Right cardiac atrium (tissue), 5 donors: ENCODE measurements around the gene CLEC3B. TPM values are rescaled to one million over a fixed set of nuclear protein-coding genes. Genes with fewer than 3 reads are reported as not detected.

Experiments
- ATAC-seq, 2 donors: fragments of 200-7000 bp; cut with Tn5 transposase; one replicate each; pipeline versions ENCODE4 v1.8.0 to v1.9.1; 2020; ENCODE audit warnings: moderate library complexity in 2 of 2, mild to moderate bottlenecking in 1 of 2
- DNase-seq, 3 donors: peaks; one replicate each; pipeline ENCODE4 v3.0.0-alpha.2; 2020
- H3K27ac ChIP-seq: one replicate; pipeline ENCODE4 v1.5.1; 2013; ENCODE audit warnings: mild to moderate bottlenecking, low read length, control low read depth, moderate library complexity
- H3K27me3 ChIP-seq: one replicate; pipeline ENCODE4 v1.6.1; 2013; ENCODE audit not compliant: control insufficient read depth, insufficient read depth
- H3K4me1 ChIP-seq: one replicate; pipeline ENCODE4 v1.6.1; 2013; ENCODE audit warnings: low read length; ENCODE audit not compliant: control insufficient read depth, insufficient read depth
- H3K4me3 ChIP-seq: one replicate; pipeline ENCODE4 v1.5.1; 2013; ENCODE audit warnings: low read length, control low read depth
- H3K9me3 ChIP-seq: one replicate; pipeline ENCODE4 v1.6.1; 2013; ENCODE audit warnings: low read length; ENCODE audit not compliant: control insufficient read depth
- WGBS: extraction: QIAGEN DNeasy Blood & Tissue Kit; methylation state at CpG from one replicate; pipeline ENCODE4 v1.1.7; 2013; 5-methylcytosine and 5-hydroxymethylcytosine counted together
- intact Hi-C, 4 donors: fragments of 100-400 bp; cut with DNase I; formaldehyde crosslinking; loops; one replicate each; pipeline versions ENCODE4 v1.11.0 to v1.14.0; 2022 to 2023
- polyA plus RNA-seq: library from polyadenylated mRNA; stranded (reverse); fragments of 200-250 nt; gene quantifications from one replicate; pipeline ENCODE4 v1.2.3, GENCODE V29; 2013
- total RNA-seq, 4 donors: library from RNA; stranded (reverse); fragmentation: NEBNext Ultra II Directional; extraction: Animal tissue kit (Norgen Biotek cat#: 25700); gene quantifications; one replicate each; pipeline ENCODE4 v1.2.1, GENCODE V29; 2021
- donor health status: healthy with polysubstance abuse.
- donor health status: DM: no; HTN: yes; CAD: no.
- donor health status: DM: no; HTN: no; CAD: no.
- donor health status: DM: no; HTN: yes; CAD: no; lungs with severe emphysema.
- donor health status: DM: yes; HTN: yes; CAD: no.

CLEC3B gene
- total and polyA plus RNA-seq, 5 donors: 133 to 451 (median 169) TPM

DNA sequence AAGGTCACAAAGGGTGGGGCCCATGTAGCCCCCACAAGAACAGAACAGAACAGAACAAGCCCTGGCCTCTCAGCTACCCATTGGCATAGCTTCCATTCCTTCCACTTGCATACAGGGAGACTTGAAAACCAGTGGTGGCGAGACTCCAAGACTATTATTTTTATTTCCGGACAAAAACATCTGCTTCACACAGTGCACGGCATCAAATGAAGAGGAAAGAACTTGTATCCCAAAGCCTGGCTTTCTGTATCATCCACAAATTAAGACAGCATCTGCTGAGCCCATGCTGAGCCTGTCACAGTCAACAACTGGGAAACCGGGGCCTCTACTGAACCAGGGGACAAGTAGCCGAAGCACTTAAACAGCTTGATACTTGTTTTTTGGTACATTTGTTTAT, 56.0 kb downstream of the CLEC3B start:
- intact Hi-C loops: no loop called here
- H3K27me3 ChIP-seq: no peaks in the 10 kb centered on the region
- H3K27ac ChIP-seq: no peak overlapping the region
- ATAC-seq (peak in 1 of 2 donors; percentile 66), DNase-seq (no peak)
- H3K4me3 ChIP-seq: no peak overlapping the region
- H3K4me1 ChIP-seq: no peaks in the 10 kb centered on the region
- no peaks in the 10 kb centered on the region for H3K9me3 ChIP-seq
- 57% methylated on average over 5 of the region's 5 CpGs for WGBS

DNA sequence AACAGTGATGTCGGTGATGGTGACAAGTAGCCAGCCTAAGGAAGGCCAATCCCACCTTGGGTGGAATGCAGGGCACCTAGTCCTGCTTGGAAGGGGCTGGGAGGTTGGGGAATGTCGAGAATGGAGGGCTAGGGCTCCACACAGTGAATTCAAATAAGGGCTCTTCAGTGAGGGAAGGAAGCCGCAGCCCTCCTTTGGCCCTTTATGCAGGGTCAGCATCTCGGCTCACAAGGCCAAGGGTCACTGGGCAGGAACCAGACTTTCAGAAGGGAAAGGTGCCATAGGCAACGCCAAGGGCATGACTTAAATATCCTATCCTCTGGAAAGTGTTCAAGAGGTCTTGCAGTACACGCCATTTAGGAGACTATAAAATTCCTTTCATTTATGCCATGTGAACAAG, 56.9 kb downstream of the CLEC3B start:
- Histone ChIP-seq H3K27me3 (no peaks in the 10 kb centered on the region), H3K4me1 (no peaks in the 10 kb centered on the region), H3K27ac (no peak overlapping the region), H3K9me3 (no peaks in the 10 kb centered on the region), H3K4me3 (no peak overlapping the region)
- 82% methylated on average over 6 of the region's 6 CpGs for WGBS
- ATAC-seq (no peak), DNase-seq (no peak)
- intact Hi-C loops: no loop called here

GRCh38 chr3:45084361-45084760, 58.3 kb downstream of the CLEC3B start:
- H3K27me3 ChIP-seq: no peaks in the 10 kb centered on the region
- no peaks in the 10 kb centered on the region for H3K4me1 ChIP-seq
- DNase-seq (no peak), ATAC-seq (no peak)
- H3K9me3 ChIP-seq: no peaks in the 10 kb centered on the region
- intact Hi-C loops: no loop called here
- 34% methylated on average over 1 of the region's 1 CpG for WGBS
- H3K27ac ChIP-seq: no peak overlapping the region
- no peak overlapping the region for H3K4me3 ChIP-seq

- intact Hi-C loops: no loop called here
- no peaks in the 10 kb centered on the region for H3K27me3 ChIP-seq
- no peaks in the 10 kb centered on the region for H3K4me1 ChIP-seq
- DNase-seq (no peak), ATAC-seq (no peak)
- WGBS: 76% methylated on average over 13 of the region's 13 CpGs
- H3K9me3 ChIP-seq: no peaks in the 10 kb centered on the region
- H3K4me3 ChIP-seq: no peak overlapping the region
- H3K27ac ChIP-seq: no peak overlapping the region
These were observed 59.0 kb downstream of the CLEC3B start for GRCh38 chr3:45084820-45085816.

Other genes with a start within 250 kb of the CLEC3B start
- gene TMEM42, start 164.4 kb upstream of the CLEC3B start, total RNA-seq: 10 to 100 TPM in 3 of 4 donors, 1 to 10 TPM in 1; 8.4 to 12.7 (median 10.9) TPM
- 13.6 TPM for gene TMEM42, start 164.4 kb upstream of the CLEC3B start, polyA plus RNA-seq
- not detected for gene TGM4, start 151.7 kb upstream of the CLEC3B start, total RNA-seq
- gene TGM4, start 151.7 kb upstream of the CLEC3B start, polyA plus RNA-seq: not detected
- 10 to 100 TPM; 39.0 to 57.6 (median 40.8) TPM for gene ZDHHC3, start 50.1 kb upstream of the CLEC3B start, total RNA-seq
- gene ZDHHC3, start 50.1 kb upstream of the CLEC3B start, polyA plus RNA-seq: 23.9 TPM
- 10 to 100 TPM; 22.7 to 37.5 (median 27.8) TPM for gene EXOSC7, start 50.1 kb upstream of the CLEC3B start, total RNA-seq
- gene EXOSC7, start 50.1 kb upstream of the CLEC3B start, polyA plus RNA-seq: 30.0 TPM
- gene CDCP1, start 120.1 kb downstream of the CLEC3B start, total RNA-seq: under 1 TPM; 0.31 to 0.72 (median 0.46) TPM
- 0.09 TPM for gene CDCP1, start 120.1 kb downstream of the CLEC3B start, polyA plus RNA-seq
- under 1 TPM in 3 of 4 donors, not detected in 1; 0.12 to 0.39 (median 0.17) TPM for gene TMEM158, start 200.0 kb downstream of the CLEC3B start, total RNA-seq
- gene TMEM158, start 200.0 kb downstream of the CLEC3B start, polyA plus RNA-seq: 0.20 TPM